Spleen (tissue), 11 donors: ENCODE results near the gene RBBP8NL. TPM values are rescaled to one million over a fixed set of nuclear protein-coding genes. Genes with fewer than 3 reads are reported as not detected.

Experiments
- DNase-seq: peaks from one replicate; pipeline ENCODE4 v3.0.0-alpha.2; 2020
- H3K27ac ChIP-seq, 8 donors: fragments of 200-600 bp; sonication (generic) in 7 of 8; 1 replicate in 4 of 8; 2 replicates in 4 of 8; pipeline versions ENCODE4 v1.5.0 to v1.8.0; 2016 to 2021; ENCODE audit warnings: inconsistent platforms in 4 of 8, mild to moderate bottlenecking in 4 of 8, moderate library complexity in 1 of 8
- H3K27me3 ChIP-seq, 7 donors: fragments of 200-600 bp; sonication (generic) in 6 of 7; replicated peaks in 1 of 7; 1 replicate in 4 of 7; 2 replicates in 3 of 7; pipeline versions ENCODE4 v1.5.0 to v1.8.0; 2016 to 2021; ENCODE audit warnings: inconsistent platforms in 3 of 7, mild to moderate bottlenecking in 1 of 7
- H3K36me3 ChIP-seq, 6 donors: fragments of 200-600 bp; sonication (generic) in 5 of 6; 1 replicate in 4 of 6; 2 replicates in 2 of 6; pipeline versions ENCODE4 v1.5.0 to v1.8.0; 2016 to 2021; ENCODE audit warnings: inconsistent platforms in 2 of 6
- H3K4me1 ChIP-seq, 6 donors: fragments of 200-600 bp; sonication (generic) in 5 of 6; 1 replicate in 3 of 6; 2 replicates in 3 of 6; pipeline versions ENCODE4 v1.5.0 to v1.8.0; 2016 to 2021; ENCODE audit warnings: inconsistent platforms in 3 of 6
- H3K4me3 ChIP-seq, 8 donors: fragments of 200-600 bp; sonication (generic) in 7 of 8; 1 replicate in 4 of 8; 2 replicates in 4 of 8; pipeline versions ENCODE4 v1.5.0 to v1.8.0; 2016 to 2021; ENCODE audit warnings: inconsistent platforms in 4 of 8, mild to moderate bottlenecking in 4 of 8, moderate library complexity in 2 of 8
- H3K9me3 ChIP-seq, 8 donors: fragments of 200-600 bp; sonication (generic) in 7 of 8; 1 replicate in 4 of 8; 2 replicates in 4 of 8; pipeline versions ENCODE4 v1.5.0 to v1.8.0; 2016 to 2021; ENCODE audit warnings: inconsistent platforms in 4 of 8
- CTCF ChIP-seq, 11 experiments: fragments of 200-600 bp in 7 of 11; fragments of 450-650 bp in 4 of 11; sonication (generic) in 4 of 11; IDR thresholded peaks in 8 of 11; conservative IDR thresholded peaks in 3 of 11; 1 replicate in 7 of 11; 2 replicates in 4 of 11; pipeline versions ENCODE4 v1.4.0 to v1.8.0; 2016 to 2021; ENCODE audit warnings: antibody characterized with exemption in 11 of 11, inconsistent platforms in 4 of 11, mild to moderate bottlenecking in 1 of 11
- POLR2A ChIP-seq, 3 donors: fragments of 450-650 bp; IDR thresholded peaks; one replicate each; pipeline ENCODE4 v1.5.1; 2017; ENCODE audit warnings: antibody characterized with exemption in 3 of 3, mild to moderate bottlenecking in 1 of 3
- POLR2AphosphoS5 ChIP-seq, 3 donors: sonication (generic); formaldehyde crosslinking; IDR thresholded peaks; one replicate each; pipeline ENCODE4 v1.5.1; 2017; ENCODE audit warnings: antibody characterized with exemption in 3 of 3
- WGBS, 5 donors: extraction: QIAGEN DNeasy Blood & Tissue Kit in 3 of 5; methylation state at CpG; one replicate each; pipeline versions ENCODE4 v1.1.5 to v1.1.7; 2013 to 2018; 5-methylcytosine and 5-hydroxymethylcytosine counted together
- intact Hi-C: fragments of 100-400 bp; cut with DNase I; formaldehyde crosslinking; loops from one replicate; pipeline ENCODE4 v1.15.0; 2023; ENCODE audit warnings: low total_unique reads
- polyA plus RNA-seq, 3 donors: library from polyadenylated mRNA; stranded (reverse); fragments of 200-250 nt; gene quantifications; one replicate each; pipeline ENCODE4 v1.2.1, GENCODE V29; 2013
- total RNA-seq, 7 donors: library from RNA; depleted of rRNA in 3 of 7; stranded (reverse); fragments of >200 nt in 3 of 7; fragmentation: NEBNext Ultra II Directional in 4 of 7; extraction: Animal tissue kit (Norgen Biotek cat#: 25700) in 4 of 7; gene quantifications; one replicate each; pipeline versions ENCODE4 v1.1.0 to v1.2.1, GENCODE V29; 2016 to 2021
- donor health status: healthy with polysubstance abuse.
- donor health status: DM: no; HTN: no; CAD: no; lungs with moderate emphysema.
- donor health status: DM: no; HTN: no; CAD: no.
- donor health status: Bipolar disorder and iron deficiency.
- donor health status: healthy.
- donor health status: DM: no; HTN: no; CAD: no.
- donor health status: DM: yes; HTN: yes; CAD: no.

The RBBP8NL gene
- total and polyA plus RNA-seq, 10 donors, result 0.03 TPM; not detected in 9

GRCh38 chr20:62416651-62417637 is 10.4 kb downstream of the RBBP8NL start:
- H3K27ac ChIP-seq, result no peak overlapping the region
- TF ChIP-seq POLR2A (IDR thresholded peaks at IDR 0.05) (no peak), POLR2AphosphoS5 (IDR thresholded peaks at IDR 0.05) (no peak), CTCF (IDR thresholded peaks at IDR 0.05 in 8 of 11, conservative IDR thresholded peaks at IDR 0.05 in 3 of 11) (no peak)
- no peaks in the 10 kb centered on the region for H3K36me3 ChIP-seq
- peaks cover 0 to 3% (median 0%) of the 10 kb centered on the region in 6 donors for H3K4me1 ChIP-seq
- no peak overlapping the region for H3K4me3 ChIP-seq
- no peak for DNase-seq
- intact Hi-C loops, result no loop called here
- WGBS, 5 donors, result 76 to 85% (median 83%) methylated on average over 32 to 43 of the region's 43 CpGs
- peaks cover 0 to 55% (median 9%) of the 10 kb centered on the region in 7 donors for H3K27me3 ChIP-seq
- no peaks in the 10 kb centered on the region for H3K9me3 ChIP-seq

GRCh38 chr20:62415354-62416111 is 11.8 kb downstream of the RBBP8NL start:
- intact Hi-C loops, result no loop called here
- TF ChIP-seq CTCF (IDR thresholded peaks at IDR 0.05 in 8 of 11, conservative IDR thresholded peaks at IDR 0.05 in 3 of 11), result no peak
- TF ChIP-seq POLR2AphosphoS5 (IDR thresholded peaks at IDR 0.05), result no peak
- DNase-seq, result no peak
- H3K4me3 ChIP-seq, result no peak overlapping the region
- H3K36me3 ChIP-seq, result no peaks in the 10 kb centered on the region
- H3K9me3 ChIP-seq, result no peaks in the 10 kb centered on the region
- 72 to 82% (median 78%) methylated on average over 12 to 24 of the region's 24 CpGs for WGBS, 5 donors
- H3K27me3 ChIP-seq, result peaks cover 0 to 55% (median 9%) of the 10 kb centered on the region in 7 donors
- peaks cover 0 to 16% (median 3%) of the 10 kb centered on the region in 6 donors for H3K4me1 ChIP-seq
- H3K27ac ChIP-seq, result no peak overlapping the region

GRCh38 chr20:62413896-62414481 is 13.3 kb downstream of the RBBP8NL start:
- Histone ChIP-seq H3K27me3 (peaks cover 0 to 45% (median 9%) of the 10 kb centered on the region in 7 donors), H3K27ac (no peak overlapping the region), H3K36me3 (no peaks in the 10 kb centered on the region), H3K9me3 (no peaks in the 10 kb centered on the region), H3K4me1 (peaks cover 7 to 28% (median 16%) of the 10 kb centered on the region in 6 donors), H3K4me3 (no peak overlapping the region)
- intact Hi-C loops, result no loop called here
- WGBS, 5 donors, result 74 to 86% (median 80%) methylated on average over 8 to 22 of the region's 22 CpGs
- no peak for DNase-seq
- TF ChIP-seq POLR2AphosphoS5 (IDR thresholded peaks at IDR 0.05) (no peak), CTCF (IDR thresholded peaks at IDR 0.05 in 8 of 11, conservative IDR thresholded peaks at IDR 0.05 in 3 of 11) (no peak), POLR2A (IDR thresholded peaks at IDR 0.05) (no peak)
